Mesendoderm (in vitro differentiated cells): ENCODE results near the gene PTPRU.
A peak's percentile ranks its signal among the peaks of the same experiment; 100 is the strongest.
"Not testable (repeated sequence)": the region's sequence is repeated elsewhere in the genome, so short reads cannot be mapped to it uniquely, and the experiment has no call there.

Source experiments
- DNase-seq: peaks from one replicate; pipeline ENCODE4 v3.0.0; 2013
- H2AK5ac ChIP-seq: 2 replicates; pipeline ENCODE4 v1.6.1; 2013; ENCODE audit warnings: low read length, inconsistent platforms
- H2BK120ac ChIP-seq: 2 replicates; pipeline ENCODE4 v1.6.1; 2013; ENCODE audit warnings: low read depth, mild to moderate bottlenecking, low read length, moderate library complexity, mixed read lengths
- H2BK15ac ChIP-seq: replicated peaks from 2 replicates; pipeline ENCODE4 v1.6.1; 2013; ENCODE audit warnings: low read depth, mild to moderate bottlenecking, moderate library complexity
- H2BK5ac ChIP-seq: 2 replicates; pipeline ENCODE4 v1.6.1; 2013; ENCODE audit warnings: low read length, inconsistent platforms
- H3K18ac ChIP-seq: 2 replicates; pipeline ENCODE4 v1.6.1; 2013; ENCODE audit warnings: mild to moderate bottlenecking, low read length, mixed read lengths
- H3K23ac ChIP-seq: one replicate; pipeline ENCODE4 v1.6.1; 2013; ENCODE audit warnings: low read length
- H3K27ac ChIP-seq: 2 replicates; pipeline ENCODE4 v1.5.1; 2013; ENCODE audit warnings: low read depth, mild to moderate bottlenecking, inconsistent platforms, low read length, moderate library complexity
- H3K27me3 ChIP-seq: 2 replicates; pipeline ENCODE4 v1.6.1; 2013; ENCODE audit warnings: low read length, control low read depth, mild to moderate bottlenecking, inconsistent platforms; ENCODE audit not compliant: insufficient read depth, poor library complexity
- H3K36me3 ChIP-seq: 2 replicates; pipeline ENCODE4 v1.6.1; 2013; ENCODE audit warnings: low read length, inconsistent platforms; ENCODE audit not compliant: control insufficient read depth, insufficient read depth
- H3K4ac ChIP-seq: one replicate; pipeline ENCODE4 v1.6.1; 2013; ENCODE audit warnings: low read depth, mild to moderate bottlenecking, low read length, moderate library complexity
- H3K4me1 ChIP-seq: 2 replicates; pipeline ENCODE4 v1.6.1; 2013; ENCODE audit warnings: low read depth, low read length, inconsistent platforms; ENCODE audit not compliant: control insufficient read depth
- H3K4me2 ChIP-seq: 2 replicates; pipeline ENCODE4 v1.6.1; 2013; ENCODE audit warnings: low read length
- H3K4me3 ChIP-seq: 2 replicates; pipeline ENCODE4 v1.5.1; 2013; ENCODE audit warnings: mild to moderate bottlenecking, low read length
- H3K56ac ChIP-seq: one replicate; pipeline ENCODE4 v1.6.1; 2013; ENCODE audit warnings: low read length
- H3K79me1 ChIP-seq: 2 replicates; pipeline ENCODE4 v1.6.1; 2013; ENCODE audit warnings: low read length, inconsistent platforms
- H3K79me2 ChIP-seq: 2 replicates; pipeline ENCODE4 v1.6.1; 2013; ENCODE audit warnings: mild to moderate bottlenecking, low read length; ENCODE audit not compliant: control insufficient read depth, insufficient read depth
- H3K9ac ChIP-seq: 2 replicates; pipeline ENCODE4 v1.6.1; 2013; ENCODE audit warnings: low read length, inconsistent platforms
- H4K5ac ChIP-seq: one replicate; pipeline ENCODE4 v1.6.1; 2013; ENCODE audit warnings: low read length
- H4K8ac ChIP-seq: one replicate; pipeline ENCODE4 v1.6.1; 2013; ENCODE audit warnings: low read depth, mild to moderate bottlenecking, control low read depth, low read length, moderate library complexity
- WGBS: extraction: QIAGEN DNeasy Blood & Tissue Kit; methylation state at CpG from one replicate; pipeline ENCODE4 v1.1.7; 2013; ENCODE audit warnings: low lambda C conversion rate, missing lambda C conversion rate; ENCODE audit not compliant: insufficient coverage; ENCODE audit errors: extremely low coverage; 5-methylcytosine and 5-hydroxymethylcytosine counted together

PTPRU gene

DNA sequence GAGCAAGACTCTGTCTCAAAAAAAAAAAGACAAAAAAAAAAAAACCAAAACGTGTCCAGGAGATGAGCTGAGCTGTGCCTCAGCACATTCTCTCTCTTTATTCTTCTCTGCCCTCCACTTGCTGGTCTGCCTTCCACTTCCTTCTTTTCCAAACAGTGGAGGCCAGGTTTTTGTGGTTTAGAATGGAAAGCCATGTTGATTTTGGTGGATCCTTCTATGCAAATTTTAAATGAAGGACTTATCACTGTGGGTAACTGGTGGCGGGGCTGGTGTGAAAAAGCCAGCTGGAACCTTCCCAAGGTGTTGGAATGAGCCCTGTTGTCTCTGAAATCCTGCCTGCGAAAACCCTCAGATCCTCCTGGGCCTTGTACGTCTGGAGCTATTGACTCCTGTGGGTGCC is 61.9 kb downstream of the PTPRU start:
- Histone ChIP-seq H3K4me2 (no peak overlapping the region), H3K79me1 (peaks cover 3% of the 10 kb centered on the region), H3K23ac (peak overlapping the region; percentile 91), H3K4me3 (no peak overlapping the region), H3K56ac (no peak overlapping the region), H3K4me1 (peaks cover 6% of the 10 kb centered on the region), H2BK5ac (no peak overlapping the region), H4K8ac (no peak overlapping the region), H2BK15ac (no peak overlapping the region), H3K36me3 (peaks cover 6% of the 10 kb centered on the region), H3K9ac (no peak overlapping the region), H3K27me3 (no peaks in the 10 kb centered on the region), H2AK5ac (no peak overlapping the region), H2BK120ac (no peak overlapping the region), H4K5ac (no peak overlapping the region), H3K18ac (no peak overlapping the region), H3K79me2 (no peaks in the 10 kb centered on the region), H3K4ac (no peak overlapping the region), H3K27ac (peak overlapping the region; percentile 37)
- peak; percentile 77 for DNase-seq
- no CpG with 5 or more reads among the region's 4 CpGs for WGBS

DNA sequence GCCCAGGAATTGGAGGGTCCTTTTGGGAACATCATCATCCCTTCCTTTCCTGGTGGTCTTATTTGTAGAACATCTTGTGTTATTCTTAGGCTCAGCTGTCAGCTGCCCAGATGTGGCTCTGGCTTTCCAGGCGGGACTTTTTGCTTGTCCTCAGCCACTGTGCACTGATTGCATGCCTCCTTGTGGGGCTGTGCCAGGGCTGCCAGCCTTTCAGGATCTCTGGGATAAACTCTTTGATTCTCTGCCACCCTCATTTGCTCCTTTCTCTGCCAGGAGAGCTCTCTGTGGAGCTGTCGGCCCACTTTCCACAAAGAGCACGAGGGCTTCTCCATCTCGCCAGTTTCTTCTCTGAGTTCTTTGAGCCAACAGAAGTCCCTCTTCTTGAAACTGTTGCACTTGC is 63.1 kb downstream of the PTPRU start:
- Histone ChIP-seq H3K23ac (no peak overlapping the region), H3K56ac (no peak overlapping the region), H3K4me3 (no peak overlapping the region), H2BK15ac (no peak overlapping the region), H2AK5ac (no peak overlapping the region), H4K5ac (no peak overlapping the region), H3K27ac (no peak overlapping the region), H3K18ac (no peak overlapping the region), H2BK5ac (no peak overlapping the region), H3K36me3 (peaks cover 10% of the 10 kb centered on the region), H2BK120ac (no peak overlapping the region), H3K79me2 (no peaks in the 10 kb centered on the region), H3K4me1 (peaks cover 6% of the 10 kb centered on the region), H3K4ac (no peak overlapping the region), H3K27me3 (no peaks in the 10 kb centered on the region), H3K79me1 (peaks cover 3% of the 10 kb centered on the region), H3K4me2 (no peak overlapping the region), H4K8ac (no peak overlapping the region), H3K9ac (no peak overlapping the region)
- no CpG with 5 or more reads among the region's 4 CpGs for WGBS
- no peak for DNase-seq

DNA sequence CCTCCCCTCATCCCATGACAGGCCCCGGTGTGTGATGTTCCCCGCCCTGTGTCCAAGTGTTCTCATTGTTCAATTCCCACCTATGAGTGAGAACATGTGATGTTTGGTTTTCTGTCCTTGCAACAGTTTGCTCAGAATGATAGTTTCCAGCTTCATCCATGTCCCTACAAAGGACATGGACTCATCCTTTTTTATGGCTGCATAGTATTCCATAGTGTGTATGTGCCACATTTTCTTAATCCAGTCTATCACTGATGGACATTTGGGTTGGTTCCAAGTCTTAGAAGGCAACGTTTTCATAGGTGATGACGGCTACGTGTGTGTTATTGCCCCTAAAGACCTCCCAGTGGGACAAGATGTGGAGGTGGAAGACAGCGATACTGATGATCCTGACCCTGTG is 65.4 kb downstream of the PTPRU start:
- H2BK5ac ChIP-seq, H3K27ac ChIP-seq, H2BK120ac ChIP-seq, H3K79me2 ChIP-seq, H3K27me3 ChIP-seq, H3K18ac ChIP-seq, H4K5ac ChIP-seq, H3K4ac ChIP-seq, H3K4me3 ChIP-seq, H3K23ac ChIP-seq, H3K9ac ChIP-seq, H2AK5ac ChIP-seq, H3K79me1 ChIP-seq, H3K4me1 ChIP-seq, H4K8ac ChIP-seq, H3K36me3 ChIP-seq, DNase-seq, H3K56ac ChIP-seq, H2BK15ac ChIP-seq, H3K4me2 ChIP-seq: not testable (repeated sequence)
- no CpG with 5 or more reads among the region's 6 CpGs for WGBS

DNA sequence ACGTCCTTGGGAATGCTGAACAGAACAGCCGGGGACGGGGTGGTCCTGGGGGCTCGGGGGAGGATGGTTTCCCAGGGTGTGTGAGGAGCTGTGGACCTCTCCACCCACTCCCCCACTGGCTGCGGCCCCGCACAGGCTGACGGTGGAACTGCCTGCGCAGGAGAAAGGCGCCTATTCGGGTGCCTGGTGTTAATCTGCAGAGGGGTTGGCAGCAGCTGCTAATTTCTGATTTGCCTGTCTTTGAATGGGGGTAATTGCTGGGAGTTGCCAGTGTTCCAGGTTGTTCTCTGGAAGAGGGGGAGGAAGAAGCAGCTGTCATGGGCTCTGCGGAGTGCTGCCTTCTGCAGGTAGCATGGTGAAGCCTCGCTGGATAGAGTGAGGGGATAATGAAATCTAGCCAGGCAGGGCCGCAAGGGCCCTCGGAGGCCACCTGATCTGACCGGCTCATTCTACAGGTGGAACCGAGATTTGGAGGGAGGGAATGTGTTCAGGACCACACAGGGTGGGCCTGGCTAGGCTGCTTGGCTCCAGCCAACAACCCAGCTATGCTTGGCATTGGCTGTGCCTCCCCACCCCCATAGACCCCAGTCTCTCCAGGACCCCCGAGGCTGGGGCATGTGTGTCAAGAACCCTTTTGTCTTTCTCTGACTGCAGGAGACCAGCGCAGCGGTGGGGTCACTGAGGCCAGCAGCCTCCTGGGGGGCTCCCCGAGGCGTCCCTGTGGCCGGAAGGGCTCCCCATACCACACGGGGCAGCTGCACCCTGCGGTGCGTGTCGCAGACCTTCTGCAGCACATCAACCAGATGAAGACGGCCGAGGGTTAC is 67.1 kb downstream of the PTPRU start:
- H2BK5ac ChIP-seq: no peak overlapping the region
- no peak overlapping the region for H4K5ac ChIP-seq
- no peaks in the 10 kb centered on the region for H3K27me3 ChIP-seq
- no peak overlapping the region for H4K8ac ChIP-seq
- H3K79me1 ChIP-seq: no peaks in the 10 kb centered on the region
- H2AK5ac ChIP-seq: no peak overlapping the region
- no peak overlapping the region for H3K23ac ChIP-seq
- DNase-seq: no peak
- no CpG with 5 or more reads among the region's 28 CpGs for WGBS
- no peak overlapping the region for H3K56ac ChIP-seq
- H3K4me3 ChIP-seq: no peak overlapping the region
- H3K79me2 ChIP-seq: no peaks in the 10 kb centered on the region
- no peak overlapping the region for H3K4ac ChIP-seq
- H3K36me3 ChIP-seq: peaks cover 10% of the 10 kb centered on the region
- H2BK120ac ChIP-seq: no peak overlapping the region
- no peak overlapping the region for H3K18ac ChIP-seq
- H3K4me2 ChIP-seq: no peak overlapping the region
- no peak overlapping the region for H3K9ac ChIP-seq
- H3K4me1 ChIP-seq: peaks cover 6% of the 10 kb centered on the region
- no peak overlapping the region for H3K27ac ChIP-seq
- no peak overlapping the region for H2BK15ac ChIP-seq

DNA sequence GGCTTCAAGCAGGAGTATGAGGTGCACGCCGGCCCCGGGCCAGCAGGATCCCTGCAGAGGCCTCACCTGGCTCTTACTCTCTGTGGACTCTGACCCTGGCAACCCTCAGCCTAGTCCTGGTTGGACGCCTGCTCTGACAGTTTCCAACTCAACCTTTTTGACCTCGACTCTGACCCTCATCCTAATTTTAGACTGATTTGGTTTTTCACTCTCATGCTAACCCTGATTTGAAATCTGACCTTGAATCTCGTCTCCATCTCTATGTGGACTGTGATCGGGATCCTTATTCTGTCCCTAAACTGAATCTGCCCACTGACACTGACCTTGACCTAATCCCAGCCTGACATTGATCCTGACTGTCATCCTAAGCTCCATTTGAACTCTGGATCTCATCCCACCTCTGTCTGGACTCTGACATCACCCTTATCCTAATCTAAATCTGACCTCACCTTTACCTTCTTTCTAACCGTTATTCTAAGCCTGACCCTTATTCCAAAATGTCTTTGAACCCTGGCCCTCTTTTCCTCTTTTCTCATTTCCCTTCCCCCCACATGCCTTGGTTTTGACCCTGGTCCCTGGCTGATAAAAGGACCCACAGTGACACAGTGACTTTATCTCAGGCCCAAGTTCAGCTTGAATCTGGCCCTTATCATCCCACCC is 67.8 kb downstream of the PTPRU start:
- Histone ChIP-seq H3K4me3 (no peak overlapping the region), H3K4ac (no peak overlapping the region), H3K18ac (no peak overlapping the region), H3K56ac (no peak overlapping the region), H2BK15ac (no peak overlapping the region), H3K4me1 (peaks cover 3% of the 10 kb centered on the region), H4K8ac (no peak overlapping the region), H2AK5ac (no peak overlapping the region), H3K27ac (no peak overlapping the region), H3K4me2 (no peak overlapping the region), H3K79me1 (no peaks in the 10 kb centered on the region), H4K5ac (no peak overlapping the region), H3K27me3 (no peaks in the 10 kb centered on the region), H3K79me2 (no peaks in the 10 kb centered on the region), H2BK120ac (no peak overlapping the region), H3K36me3 (peaks cover 10% of the 10 kb centered on the region), H2BK5ac (no peak overlapping the region), H3K23ac (no peak overlapping the region), H3K9ac (no peak overlapping the region)
- DNase-seq: no peak
- no CpG with 5 or more reads among the region's 8 CpGs for WGBS
